Ishikawa (cell line): Measurements from ENCODE around the gene DCBLD2.

Source experiments
- CEBPB ChIP-seq: IDR thresholded peaks from 2 replicates; pipeline ENCODE4 v1.6.1; 2012
- CREB1 ChIP-seq: IDR thresholded peaks from 2 replicates; pipeline ENCODE4 v1.6.1; 2012; ENCODE audit warnings: low read depth
- EGR1 ChIP-seq: IDR thresholded peaks from 2 replicates; pipeline ENCODE4 v1.6.1; 2012
- EP300 ChIP-seq: IDR thresholded peaks from 2 replicates; pipeline ENCODE4 v1.6.1; 2012; ENCODE audit warnings: borderline replicate concordance
- FOXM1 ChIP-seq: IDR thresholded peaks from 2 replicates; pipeline ENCODE4 v1.6.1; 2012; ENCODE audit warnings: low read depth, borderline replicate concordance
- NFIC ChIP-seq: IDR thresholded peaks from 2 replicates; pipeline ENCODE4 v1.6.1; 2012
- RAD21 ChIP-seq: IDR thresholded peaks from 2 replicates; pipeline ENCODE4 v1.6.1; 2012; ENCODE audit warnings: low read depth
- TAF1 ChIP-seq: IDR thresholded peaks from 2 replicates; pipeline ENCODE4 v1.6.1; 2012; ENCODE audit warnings: low read depth, mild to moderate bottlenecking
- TCF12 ChIP-seq: IDR thresholded peaks from 2 replicates; pipeline ENCODE4 v1.6.1; 2012; ENCODE audit warnings: low read depth
- TEAD4 ChIP-seq: IDR thresholded peaks from 2 replicates; pipeline ENCODE4 v1.6.1; 2012
- YY1 ChIP-seq: IDR thresholded peaks from 2 replicates; pipeline ENCODE4 v1.6.1; 2012; ENCODE audit warnings: low read depth
- ZBTB7A ChIP-seq: IDR thresholded peaks from 2 replicates; pipeline ENCODE4 v1.6.1; 2012; ENCODE audit warnings: low read depth
- TF ChIP-seq, protein P1 (sequence below): IDR thresholded peaks from 2 replicates; pipeline ENCODE4 v1.6.1; 2012
- TF ChIP-seq, protein P2 (sequence below): IDR thresholded peaks from 2 replicates; pipeline ENCODE4 v1.6.1; 2012; ENCODE audit warnings: low read depth, mild to moderate bottlenecking
- TF ChIP-seq, protein P3 (sequence below): IDR thresholded peaks from 2 replicates; pipeline ENCODE4 v1.6.1; 2012

The DCBLD2 gene

DNA sequence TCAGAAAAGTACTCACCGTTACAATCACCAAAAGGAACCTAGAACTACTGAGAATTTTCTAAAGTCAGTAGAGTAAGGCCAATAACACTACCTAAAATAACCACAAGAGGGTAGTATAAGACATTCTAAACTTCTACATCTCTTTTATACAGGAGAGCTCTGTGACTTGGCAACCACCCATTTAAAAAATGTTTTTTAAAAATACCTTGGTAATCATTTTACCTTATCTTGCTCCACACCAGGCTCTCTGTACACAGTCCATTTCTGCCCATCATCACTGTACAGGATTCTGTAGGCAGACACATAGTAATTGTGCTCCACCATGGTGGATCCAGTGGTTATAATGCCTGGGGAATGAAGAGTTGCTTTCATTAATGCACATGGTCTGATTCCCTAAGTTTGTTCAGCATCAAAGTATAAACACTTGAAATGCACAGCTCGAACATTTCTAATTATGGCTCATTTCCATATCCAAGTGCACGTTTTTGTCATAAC, 83.9 kb downstream of the DCBLD2 start:
- TF ChIP-seq FOXM1 (no peak), RAD21 (peak; percentile 53), CREB1 (no peak)

DNA sequence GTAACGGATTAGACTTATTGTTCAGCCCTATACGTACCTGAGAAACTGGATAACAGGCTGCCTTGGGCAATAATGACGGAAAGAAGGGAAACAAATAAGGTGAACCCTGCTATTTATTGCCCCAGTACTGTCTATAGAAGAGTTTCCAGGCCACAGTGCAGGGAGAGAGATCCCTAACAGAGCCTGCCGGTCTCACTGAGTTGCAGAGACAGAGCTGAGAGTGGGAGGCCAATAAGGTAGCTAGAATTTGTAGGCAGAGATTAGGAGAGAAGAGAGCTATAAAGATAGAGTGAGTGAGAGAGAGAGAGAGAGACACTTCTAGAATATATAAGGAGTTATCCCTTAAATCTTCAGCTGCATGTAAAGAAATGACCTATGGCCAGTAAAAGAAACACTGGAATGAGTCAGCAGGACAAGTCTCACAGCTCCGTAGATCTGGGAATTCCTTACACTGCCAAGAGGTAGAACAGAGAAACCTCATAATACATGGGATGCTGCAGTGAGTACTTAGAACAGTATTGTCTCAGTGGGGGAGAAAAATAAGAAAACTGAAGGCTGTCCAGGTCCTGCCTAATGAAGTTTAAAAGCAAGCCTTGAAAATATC, 86.6 kb downstream of the DCBLD2 start:
- no peak for TF ChIP-seq TEAD4
- TF ChIP-seq, protein P1, sequence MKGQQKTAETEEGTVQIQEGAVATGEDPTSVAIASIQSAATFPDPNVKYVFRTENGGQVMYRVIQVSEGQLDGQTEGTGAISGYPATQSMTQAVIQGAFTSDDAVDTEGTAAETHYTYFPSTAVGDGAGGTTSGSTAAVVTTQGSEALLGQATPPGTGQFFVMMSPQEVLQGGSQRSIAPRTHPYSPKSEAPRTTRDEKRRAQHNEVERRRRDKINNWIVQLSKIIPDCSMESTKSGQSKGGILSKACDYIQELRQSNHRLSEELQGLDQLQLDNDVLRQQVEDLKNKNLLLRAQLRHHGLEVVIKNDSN: no peak
- no peak for TF ChIP-seq FOXM1
- TF ChIP-seq, protein P2, sequence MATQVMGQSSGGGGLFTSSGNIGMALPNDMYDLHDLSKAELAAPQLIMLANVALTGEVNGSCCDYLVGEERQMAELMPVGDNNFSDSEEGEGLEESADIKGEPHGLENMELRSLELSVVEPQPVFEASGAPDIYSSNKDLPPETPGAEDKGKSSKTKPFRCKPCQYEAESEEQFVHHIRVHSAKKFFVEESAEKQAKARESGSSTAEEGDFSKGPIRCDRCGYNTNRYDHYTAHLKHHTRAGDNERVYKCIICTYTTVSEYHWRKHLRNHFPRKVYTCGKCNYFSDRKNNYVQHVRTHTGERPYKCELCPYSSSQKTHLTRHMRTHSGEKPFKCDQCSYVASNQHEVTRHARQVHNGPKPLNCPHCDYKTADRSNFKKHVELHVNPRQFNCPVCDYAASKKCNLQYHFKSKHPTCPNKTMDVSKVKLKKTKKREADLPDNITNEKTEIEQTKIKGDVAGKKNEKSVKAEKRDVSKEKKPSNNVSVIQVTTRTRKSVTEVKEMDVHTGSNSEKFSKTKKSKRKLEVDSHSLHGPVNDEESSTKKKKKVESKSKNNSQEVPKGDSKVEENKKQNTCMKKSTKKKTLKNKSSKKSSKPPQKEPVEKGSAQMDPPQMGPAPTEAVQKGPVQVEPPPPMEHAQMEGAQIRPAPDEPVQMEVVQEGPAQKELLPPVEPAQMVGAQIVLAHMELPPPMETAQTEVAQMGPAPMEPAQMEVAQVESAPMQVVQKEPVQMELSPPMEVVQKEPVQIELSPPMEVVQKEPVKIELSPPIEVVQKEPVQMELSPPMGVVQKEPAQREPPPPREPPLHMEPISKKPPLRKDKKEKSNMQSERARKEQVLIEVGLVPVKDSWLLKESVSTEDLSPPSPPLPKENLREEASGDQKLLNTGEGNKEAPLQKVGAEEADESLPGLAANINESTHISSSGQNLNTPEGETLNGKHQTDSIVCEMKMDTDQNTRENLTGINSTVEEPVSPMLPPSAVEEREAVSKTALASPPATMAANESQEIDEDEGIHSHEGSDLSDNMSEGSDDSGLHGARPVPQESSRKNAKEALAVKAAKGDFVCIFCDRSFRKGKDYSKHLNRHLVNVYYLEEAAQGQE: no peak
- no peak for TF ChIP-seq YY1
- no peak for TF ChIP-seq NFIC
- TF ChIP-seq EP300: no peak
- no peak for TF ChIP-seq TCF12
- no peak for TF ChIP-seq EGR1
- TF ChIP-seq CREB1: no peak
- TF ChIP-seq ZBTB7A: no peak
- TF ChIP-seq RAD21: no peak
- no peak for TF ChIP-seq TAF1
- TF ChIP-seq, protein P3, sequence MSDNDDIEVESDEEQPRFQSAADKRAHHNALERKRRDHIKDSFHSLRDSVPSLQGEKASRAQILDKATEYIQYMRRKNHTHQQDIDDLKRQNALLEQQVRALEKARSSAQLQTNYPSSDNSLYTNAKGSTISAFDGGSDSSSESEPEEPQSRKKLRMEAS: no peak
- no peak for TF ChIP-seq CEBPB

DNA sequence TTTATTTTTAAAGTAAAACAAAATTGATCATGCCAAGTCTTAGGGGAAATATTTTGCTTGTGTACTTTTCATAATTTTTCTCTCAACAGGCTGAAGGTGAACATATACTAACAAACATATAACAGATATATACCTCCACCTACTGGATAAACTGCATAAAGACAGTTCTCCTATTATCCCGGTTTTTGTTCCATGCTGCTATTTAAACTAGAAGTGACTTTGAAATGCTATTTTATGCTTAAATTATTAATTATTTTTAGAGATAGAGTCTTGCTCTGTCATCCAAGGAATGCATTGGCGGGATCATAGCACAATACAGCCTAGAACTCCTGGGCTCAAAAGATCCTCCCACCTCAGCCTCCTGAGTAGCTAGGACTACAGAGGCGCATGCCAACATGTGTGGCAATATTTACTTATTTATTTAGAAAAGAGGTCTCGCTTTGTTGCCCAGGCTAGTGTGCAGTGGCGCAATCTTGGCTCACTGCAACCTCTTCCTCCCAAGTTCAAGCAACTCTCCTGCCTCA, 88.6 kb downstream of the DCBLD2 start:
- peak; percentile 54 for TF ChIP-seq RAD21
- no peak for TF ChIP-seq NFIC
- TF ChIP-seq CEBPB: peak; percentile 69

DNA sequence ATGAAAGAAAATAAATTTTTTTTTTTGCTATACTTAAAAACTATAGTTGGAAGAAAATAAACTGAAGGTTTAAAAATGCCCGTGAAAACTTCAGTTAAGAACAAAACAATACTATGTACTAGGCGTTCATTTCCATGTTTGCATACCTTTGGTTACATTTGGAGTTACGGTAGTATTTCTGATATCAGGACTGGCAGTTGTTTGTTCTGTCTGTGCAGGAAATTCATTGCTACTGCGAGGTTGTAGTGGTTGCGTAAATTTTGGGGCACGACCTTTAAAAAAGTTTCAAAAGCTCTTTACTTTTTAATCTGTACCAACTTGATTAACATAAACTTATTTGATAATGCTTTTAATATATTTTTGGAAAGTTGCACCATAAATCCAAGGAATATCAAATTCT, 90.4 kb downstream of the DCBLD2 start:
- TF ChIP-seq, protein P1: no peak
- TF ChIP-seq EGR1 (no peak), TEAD4 (no peak), ZBTB7A (no peak), RAD21 (no peak), YY1 (no peak), TAF1 (no peak)

DNA sequence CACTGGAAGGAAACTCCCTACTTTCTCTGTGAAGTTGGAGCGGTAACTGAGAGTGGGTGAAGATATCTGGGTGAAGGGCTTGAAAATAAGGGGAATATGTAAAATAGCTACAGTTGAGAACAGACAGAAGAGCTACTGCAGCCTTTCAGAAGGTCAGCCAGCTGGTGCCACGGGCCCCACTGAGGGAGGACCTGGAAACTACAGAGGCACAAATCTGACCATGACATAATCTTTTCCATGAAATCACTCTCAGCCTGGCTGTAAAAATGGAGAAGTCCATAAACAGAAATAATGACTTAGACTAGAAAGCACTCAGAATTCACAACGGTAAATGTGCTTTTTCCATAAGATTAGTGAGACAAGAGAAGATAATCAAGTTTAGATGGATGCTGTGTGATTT, 91.9 kb downstream of the DCBLD2 start:
- no peak for TF ChIP-seq FOXM1
- TF ChIP-seq, protein P2: no peak
- no peak for TF ChIP-seq TCF12
- TF ChIP-seq, protein P3: no peak
- no peak for TF ChIP-seq CREB1
- TF ChIP-seq TEAD4: no peak
- TF ChIP-seq TAF1: no peak
- TF ChIP-seq CEBPB: no peak

DNA sequence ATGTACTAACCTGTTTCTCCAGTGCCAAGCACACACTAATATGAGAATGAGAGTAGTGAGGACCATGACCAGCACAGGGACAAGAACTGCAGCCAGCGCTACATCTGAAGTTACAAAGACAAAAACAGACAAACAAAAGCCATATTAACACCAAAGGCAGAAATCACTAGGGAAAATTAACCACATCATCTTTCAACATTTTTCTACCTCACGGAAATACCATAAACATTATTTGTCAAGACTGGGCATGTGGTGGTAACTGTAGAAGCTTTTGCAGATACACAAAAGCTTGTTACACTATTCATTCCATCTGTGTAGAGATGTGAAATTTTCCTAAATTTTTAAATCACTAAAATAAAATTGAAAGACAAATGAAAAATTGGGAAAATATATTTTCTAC, 93.4 kb downstream of the DCBLD2 start:
- TF ChIP-seq, protein P3: no peak
- TF ChIP-seq, protein P1: no peak
- TF ChIP-seq FOXM1 (no peak), RAD21 (no peak), YY1 (no peak), EP300 (no peak), TCF12 (no peak), TAF1 (no peak), TEAD4 (no peak)
- TF ChIP-seq, protein P2: no peak
